Measurements from ENCODE around the gene STIM2. TPM values are rescaled to one million over a fixed set of nuclear protein-coding genes. Genes with fewer than 3 reads are reported as not detected.

Gene STIM2
- total and polyA plus RNA-seq, 2 donors (not counting 1 experiment from before 2014, with no cell fraction given) = 48.6 to 96.0 TPM

- ATAC-seq (ENCODE audit: low read depth) = no peak
- peaks cover under 1% of the 10 kb centered on the region for H3K79me2 ChIP-seq (ENCODE audit: control insufficient read depth, insufficient read depth, low read length)
Measured at GRCh38 chr4:27006646-27007045, 146.0 kb downstream of the STIM2 start.

GRCh38 chr4:27007507-27007906 is 146.9 kb downstream of the STIM2 start:
- no peaks in the 10 kb centered on the region for H3K27me3 Mint-ChIP-seq
- no peaks in the 10 kb centered on the region for H3K9me3 Mint-ChIP-seq (ENCODE audit: insufficient read depth)
- H3K27me3 ChIP-seq (replicated peaks in 1 of 4; ENCODE audit: control extremely low read depth in 1 of 4, control insufficient read depth in 3 of 4, insufficient read depth in 4 of 4, low read length in 3 of 4) = no peaks in the 10 kb centered on the region
- H3K36me3 ChIP-seq (replicated peaks in 1 of 2; ENCODE audit: control extremely low read depth in 1 of 2, control insufficient read depth in 1 of 2, extremely low read depth in 1 of 2, insufficient read depth in 2 of 2, low read length in 1 of 2) = peaks cover 2 to 33% of the 10 kb centered on the region in 2 experiments
- ChIA-PET POLR2A (no interaction called here), CTCF (interaction anchor here (0.8 to 7.2 kb wide), 7 partner anchors 8 to 548 kb away, joined by 3 to 125 read pairs (median 6); partner anchors contain the start of gene STIM2)
- WGBS (ENCODE audit: insufficient coverage) = no CpG with 5 or more reads among the region's 3 CpGs
- intact Hi-C loops (cut with micrococcal nuclease) = no loop called here
- no peak overlapping the region for H3K27ac ChIP-seq (ENCODE audit: low read length in 2 of 2)
- no peaks in the 10 kb centered on the region for H3K79me2 ChIP-seq (ENCODE audit: control insufficient read depth, insufficient read depth, low read length)
- H3K4me2 ChIP-seq (replicated peaks; ENCODE audit: low read depth, low read length, poor library complexity, severe bottlenecking) = no peak overlapping the region
- no peak for ATAC-seq (ENCODE audit: low read depth)
- DNase-seq = no peak
- H4K20me1 ChIP-seq (ENCODE audit: control insufficient read depth, insufficient read depth, low read length, poor library complexity, severe bottlenecking) = peaks cover 11% of the 10 kb centered on the region
- H3K27ac Mint-ChIP-seq = no peak overlapping the region
- H3K9me3 ChIP-seq (ENCODE audit: control extremely low read depth in 1 of 3, control insufficient read depth in 2 of 3, insufficient read depth in 1 of 3, low read length in 2 of 3) = no peaks in the 10 kb centered on the region
- TF ChIP-seq CTCF (IDR thresholded peaks at IDR 0.05) = no peak
- no peak overlapping the region for H3K4me3 ChIP-seq (ENCODE audit: control extremely low read depth in 1 of 5, extremely low read depth in 1 of 5, insufficient read depth in 1 of 5, low read depth in 2 of 5, low read length in 4 of 5)
- H2AFZ ChIP-seq (ENCODE audit: insufficient read depth, low read depth, low read length, poor library complexity, severe bottlenecking) = no peak overlapping the region
- H3K4me3 Mint-ChIP-seq = no peak overlapping the region
- no peak overlapping the region for H3K9ac ChIP-seq (ENCODE audit: low read length)
- H3K4me1 Mint-ChIP-seq = peaks cover 24% of the 10 kb centered on the region
- peaks cover 10 to 11% of the 10 kb centered on the region in 2 donors for H3K4me1 ChIP-seq (ENCODE audit: control insufficient read depth in 2 of 2, insufficient read depth in 2 of 2, low read length in 2 of 2)

More at GRCh38 chr4:27006646-27007045, 146.0 kb downstream of the STIM2 start:
- no peak for DNase-seq
- no CpG with 5 or more reads among the region's 2 CpGs for WGBS (ENCODE audit: insufficient coverage)
- H3K27ac ChIP-seq (ENCODE audit: low read length in 2 of 2) = no peak overlapping the region
- Mint-ChIP-seq H3K9me3 (ENCODE audit: insufficient read depth) (no peaks in the 10 kb centered on the region), H3K27ac (no peak overlapping the region), H3K4me3 (no peak overlapping the region), H3K27me3 (no peaks in the 10 kb centered on the region), H3K4me1 (peaks cover 23% of the 10 kb centered on the region)
- H2AFZ ChIP-seq (ENCODE audit: insufficient read depth, low read depth, low read length, poor library complexity, severe bottlenecking) = no peak overlapping the region
- peaks cover 6% of the 10 kb centered on the region for H4K20me1 ChIP-seq (ENCODE audit: control insufficient read depth, insufficient read depth, low read length, poor library complexity, severe bottlenecking)
- H3K4me2 ChIP-seq (replicated peaks; ENCODE audit: low read depth, low read length, poor library complexity, severe bottlenecking) = no peak overlapping the region
- H3K4me3 ChIP-seq (ENCODE audit: control extremely low read depth in 1 of 5, extremely low read depth in 1 of 5, insufficient read depth in 1 of 5, low read depth in 2 of 5, low read length in 4 of 5) = no peak overlapping the region
- H3K9me3 ChIP-seq (ENCODE audit: control extremely low read depth in 1 of 3, control insufficient read depth in 2 of 3, insufficient read depth in 1 of 3, low read length in 2 of 3) = no peaks in the 10 kb centered on the region
- intact Hi-C loops (cut with micrococcal nuclease) = no loop called here
- TF ChIP-seq EZH2 (IDR thresholded peaks at IDR 0.05; ENCODE audit: borderline replicate concordance, insufficient read depth, low read depth, low read length, poor library complexity, severe bottlenecking) (no peak), CTCF (IDR thresholded peaks at IDR 0.05) (no peak)
- H3K9ac ChIP-seq (ENCODE audit: low read length) = no peak overlapping the region
- no peaks in the 10 kb centered on the region for H3K27me3 ChIP-seq (replicated peaks in 1 of 4; ENCODE audit: control extremely low read depth in 1 of 4, control insufficient read depth in 3 of 4, insufficient read depth in 4 of 4, low read length in 3 of 4)
- POLR2A ChIA-PET = interaction anchor here (0.6 kb wide), 1 partner anchor 145 kb away, joined by 7 read pairs; no protein-coding TSS in a partner anchor
- CTCF ChIA-PET = interaction anchor here (0.7 to 7.2 kb wide), 5 partner anchors 13 to 547 kb away, joined by 3 to 125 read pairs (median 9); partner anchors contain the start of gene STIM2
- H3K36me3 ChIP-seq (replicated peaks in 1 of 2; ENCODE audit: control extremely low read depth in 1 of 2, control insufficient read depth in 1 of 2, extremely low read depth in 1 of 2, insufficient read depth in 2 of 2, low read length in 1 of 2) = peaks cover 2 to 37% of the 10 kb centered on the region in 2 experiments
- H3K4me1 ChIP-seq (ENCODE audit: control insufficient read depth in 2 of 2, insufficient read depth in 2 of 2, low read length in 2 of 2) = peaks cover 10 to 11% of the 10 kb centered on the region in 2 donors

Measured in B cell (primary cell).